MM.1S (cell line): ENCODE data around the gene MRPL41.
"Not testable (repeated sequence)": the region's sequence is repeated elsewhere in the genome, so short reads cannot be mapped to it uniquely, and the experiment has no call there.

Experiments used
- DNase-seq: peaks from one replicate; pipeline ENCODE4 v3.0.0-alpha.2; 2015
- H2AFZ ChIP-seq: fragments of 300-600 bp; sonication (generic); 2 replicates; pipeline ENCODE4 v1.6.0; 2016; ENCODE audit warnings: antibody characterized with exemption, low read length
- H3F3A ChIP-seq: fragments of 300-600 bp; sonication (generic); 2 replicates; pipeline ENCODE4 v1.6.1; 2016; ENCODE audit warnings: mild to moderate bottlenecking, antibody characterized with exemption, low read length, moderate library complexity, mixed read lengths; ENCODE audit not compliant: insufficient read depth
- H3K27ac ChIP-seq: fragments of 300-600 bp; sonication (generic); 2 replicates; pipeline ENCODE4 v1.5.1; 2016; ENCODE audit warnings: mild to moderate bottlenecking, low read length
- H3K27me3 ChIP-seq: fragments of 300-600 bp; sonication (generic); replicated peaks from 2 replicates; pipeline ENCODE4 v1.6.0; 2016; ENCODE audit warnings: low read length; ENCODE audit not compliant: insufficient read depth
- H3K36me3 ChIP-seq: fragments of 300-600 bp; sonication (generic); replicated peaks from 2 replicates; pipeline ENCODE4 v1.6.1; 2016; ENCODE audit warnings: mild to moderate bottlenecking, low read length, mixed read lengths; ENCODE audit not compliant: insufficient read depth
- H3K4me1 ChIP-seq: fragments of 300-600 bp; sonication (generic); 2 replicates; pipeline ENCODE4 v1.6.1; 2016; ENCODE audit warnings: low read length, mixed read lengths
- H3K4me2 ChIP-seq: fragments of 300-600 bp; sonication (generic); 2 replicates; pipeline ENCODE4 v1.6.0; 2016; ENCODE audit warnings: low read depth, low read length
- H3K4me3 ChIP-seq: fragments of 300-600 bp; sonication (generic); 2 replicates; pipeline ENCODE4 v1.5.1; 2016; ENCODE audit warnings: low read length, mixed read lengths
- H3K79me2 ChIP-seq: fragments of 300-600 bp; sonication (generic); 2 replicates; pipeline ENCODE4 v1.6.1; 2016; ENCODE audit warnings: mixed run types, low read length, mixed read lengths
- H3K9ac ChIP-seq: fragments of 300-600 bp; sonication (generic); 2 replicates; pipeline ENCODE4 v1.6.1; 2016; ENCODE audit warnings: low read length, mixed read lengths
- H3K9me2 ChIP-seq: fragments of 300-600 bp; sonication (generic); replicated peaks from 2 replicates; pipeline ENCODE4 v1.6.1; 2016; ENCODE audit warnings: mild to moderate bottlenecking, low read length, mixed read lengths; ENCODE audit not compliant: insufficient read depth
- H3K9me3 ChIP-seq: fragments of 300-600 bp; sonication (generic); replicated peaks from 2 replicates; pipeline ENCODE4 v1.6.1; 2016; ENCODE audit warnings: mild to moderate bottlenecking, low read length, mixed read lengths; ENCODE audit not compliant: insufficient read depth
- H4K20me1 ChIP-seq: fragments of 300-600 bp; sonication (generic); 2 replicates; pipeline ENCODE4 v1.6.1; 2016; ENCODE audit warnings: mild to moderate bottlenecking, low read length, moderate library complexity, mixed read lengths; ENCODE audit not compliant: insufficient read depth
- EZH2 ChIP-seq: fragments of 300-600 bp; sonication (generic); optimal IDR thresholded peaks from 2 replicates; pipeline ENCODE3; 2017; ENCODE audit warnings: low read depth, mild to moderate bottlenecking, antibody characterized with exemption, low read length, mixed read lengths
- EZH2phosphoT487 ChIP-seq: fragments of 300-600 bp; sonication (generic); IDR thresholded peaks from 2 replicates; pipeline ENCODE4 v1.6.1; 2018; ENCODE audit warnings: antibody characterized with exemption, low read length
- TF ChIP-seq, protein P1 (sequence below): fragments of 300-600 bp; sonication (generic); IDR thresholded peaks from 2 replicates; pipeline ENCODE4 v1.5.1; 2016; ENCODE audit warnings: antibody characterized with exemption, low read length, mixed read lengths

Gene MRPL41

DNA sequence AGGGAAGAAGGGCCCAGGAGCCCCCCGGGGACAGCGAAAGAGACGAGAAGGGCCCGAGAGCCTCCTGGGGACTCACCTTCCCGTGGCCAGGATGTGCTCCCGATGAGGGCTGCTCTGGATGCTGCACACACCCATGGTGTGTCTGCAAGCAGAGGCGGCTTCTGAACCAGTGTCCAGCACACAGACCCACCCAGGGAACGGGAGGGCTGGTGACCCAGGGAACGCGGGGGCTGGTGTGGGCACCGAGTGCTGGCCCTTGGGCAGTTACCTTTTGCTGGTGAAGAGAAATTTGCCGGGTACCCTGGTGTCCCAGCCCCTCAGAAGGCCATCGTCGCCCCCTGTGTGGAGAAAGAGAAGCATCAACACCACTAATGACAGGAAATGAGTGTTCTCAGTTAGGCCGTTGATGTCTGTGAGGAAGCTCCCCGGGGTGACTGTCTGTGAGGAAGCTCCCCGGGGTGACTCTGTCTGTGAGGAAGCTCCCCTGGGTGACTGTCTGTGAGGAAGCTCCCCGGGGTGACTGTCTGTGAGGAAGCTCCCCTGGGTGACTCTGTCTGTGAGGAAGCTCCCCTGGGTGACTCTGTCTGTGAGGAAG, 13.2 kb downstream of the MRPL41 start:
- no peak overlapping the region for H2AFZ ChIP-seq
- no peaks in the 10 kb centered on the region for H3K9me3 ChIP-seq
- H3F3A ChIP-seq: no peaks in the 10 kb centered on the region
- no peak for TF ChIP-seq EZH2phosphoT487
- TF ChIP-seq, protein P1, sequence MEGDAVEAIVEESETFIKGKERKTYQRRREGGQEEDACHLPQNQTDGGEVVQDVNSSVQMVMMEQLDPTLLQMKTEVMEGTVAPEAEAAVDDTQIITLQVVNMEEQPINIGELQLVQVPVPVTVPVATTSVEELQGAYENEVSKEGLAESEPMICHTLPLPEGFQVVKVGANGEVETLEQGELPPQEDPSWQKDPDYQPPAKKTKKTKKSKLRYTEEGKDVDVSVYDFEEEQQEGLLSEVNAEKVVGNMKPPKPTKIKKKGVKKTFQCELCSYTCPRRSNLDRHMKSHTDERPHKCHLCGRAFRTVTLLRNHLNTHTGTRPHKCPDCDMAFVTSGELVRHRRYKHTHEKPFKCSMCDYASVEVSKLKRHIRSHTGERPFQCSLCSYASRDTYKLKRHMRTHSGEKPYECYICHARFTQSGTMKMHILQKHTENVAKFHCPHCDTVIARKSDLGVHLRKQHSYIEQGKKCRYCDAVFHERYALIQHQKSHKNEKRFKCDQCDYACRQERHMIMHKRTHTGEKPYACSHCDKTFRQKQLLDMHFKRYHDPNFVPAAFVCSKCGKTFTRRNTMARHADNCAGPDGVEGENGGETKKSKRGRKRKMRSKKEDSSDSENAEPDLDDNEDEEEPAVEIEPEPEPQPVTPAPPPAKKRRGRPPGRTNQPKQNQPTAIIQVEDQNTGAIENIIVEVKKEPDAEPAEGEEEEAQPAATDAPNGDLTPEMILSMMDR: no peak
- no peak for TF ChIP-seq EZH2
- H3K36me3 ChIP-seq: no peaks in the 10 kb centered on the region; the same call in 1 of the 2 replicates
- no peak overlapping the region for H3K9ac ChIP-seq
- H3K4me2 ChIP-seq: no peak overlapping the region
- H3K9me2 ChIP-seq: no peaks in the 10 kb centered on the region
- H3K27me3 ChIP-seq: no peaks in the 10 kb centered on the region
- no peaks in the 10 kb centered on the region for H3K4me1 ChIP-seq
- H3K79me2 ChIP-seq: peaks cover 12% of the 10 kb centered on the region; the same call in 1 of the 2 replicates
- DNase-seq: no peak
- no peak overlapping the region for H3K27ac ChIP-seq
- H3K4me3 ChIP-seq: no peak overlapping the region
- H4K20me1 ChIP-seq: no peaks in the 10 kb centered on the region; the same call in 1 of the 2 replicates

DNA sequence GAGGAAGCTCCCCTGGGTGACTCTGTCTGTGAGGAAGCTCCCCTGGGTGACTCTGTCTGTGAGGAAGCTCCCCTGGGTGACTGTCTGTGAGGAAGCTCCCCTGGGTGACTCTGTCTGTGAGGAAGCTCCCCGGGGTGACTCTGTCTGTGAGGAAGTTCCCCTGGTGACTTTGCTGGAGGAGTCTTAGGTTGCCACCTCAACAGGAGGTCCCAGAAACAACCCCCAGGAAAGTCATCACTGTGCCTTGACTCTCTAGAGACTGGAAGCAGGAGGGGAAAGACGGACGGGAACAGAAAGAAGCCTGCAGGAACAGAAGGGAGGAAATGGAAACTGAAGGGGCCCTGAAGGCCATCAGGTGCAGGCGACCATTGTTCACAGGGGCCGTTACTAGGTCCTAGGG, 16.8 kb downstream of the MRPL41 start:
- not testable (repeated sequence) for H3K9me2 ChIP-seq, H4K20me1 ChIP-seq, H2AFZ ChIP-seq, H3K27me3 ChIP-seq, H3K36me3 ChIP-seq, H3F3A ChIP-seq, H3K9ac ChIP-seq, H3K4me3 ChIP-seq, H3K4me1 ChIP-seq, DNase-seq, H3K27ac ChIP-seq, H3K4me2 ChIP-seq, H3K9me3 ChIP-seq
- peaks cover 28% of the 10 kb centered on the region for H3K79me2 ChIP-seq

DNA sequence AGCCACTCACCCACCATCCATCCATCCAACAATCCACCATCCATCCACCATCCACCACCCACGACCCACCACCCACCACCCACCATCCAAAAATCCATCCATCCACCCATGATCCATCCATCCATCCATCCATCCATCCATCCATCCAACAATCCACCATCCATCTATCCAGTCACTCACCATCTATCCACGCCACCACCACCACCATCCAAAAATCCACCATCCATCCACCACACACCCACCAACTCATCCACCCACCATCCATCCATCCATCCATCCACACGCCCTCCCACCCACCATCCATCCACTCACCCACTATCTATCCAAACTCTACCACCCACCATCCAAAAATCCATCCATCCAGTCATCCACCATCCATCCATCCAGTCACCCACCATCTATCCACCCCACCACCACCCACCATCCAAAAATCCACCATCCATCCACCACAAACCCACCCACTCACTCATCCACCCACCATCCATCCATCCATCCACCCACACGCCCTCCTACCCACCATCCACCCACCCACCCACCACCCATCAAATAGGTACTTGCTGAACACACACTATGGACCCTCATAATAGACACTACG, 18.0 kb downstream of the MRPL41 start:
- Histone ChIP-seq H3K9me2 (no peaks in the 10 kb centered on the region), H3K36me3 (peaks cover 12% of the 10 kb centered on the region), H3K4me1 (peaks cover 6% of the 10 kb centered on the region), H3K4me3 (no peak overlapping the region), H3K79me2 (peaks cover 39% of the 10 kb centered on the region), H2AFZ (no peak overlapping the region), H3K27me3 (no peaks in the 10 kb centered on the region), H4K20me1 (no peaks in the 10 kb centered on the region), H3F3A (peaks cover under 1% of the 10 kb centered on the region; the same call in 1 of the 2 replicates), H3K4me2 (no peak overlapping the region), H3K9ac (no peak overlapping the region), H3K27ac (no peak overlapping the region), H3K9me3 (no peaks in the 10 kb centered on the region)
- no peak for DNase-seq
- TF ChIP-seq EZH2: no peak
- TF ChIP-seq EZH2phosphoT487: no peak
- TF ChIP-seq, protein P1: no peak

DNA sequence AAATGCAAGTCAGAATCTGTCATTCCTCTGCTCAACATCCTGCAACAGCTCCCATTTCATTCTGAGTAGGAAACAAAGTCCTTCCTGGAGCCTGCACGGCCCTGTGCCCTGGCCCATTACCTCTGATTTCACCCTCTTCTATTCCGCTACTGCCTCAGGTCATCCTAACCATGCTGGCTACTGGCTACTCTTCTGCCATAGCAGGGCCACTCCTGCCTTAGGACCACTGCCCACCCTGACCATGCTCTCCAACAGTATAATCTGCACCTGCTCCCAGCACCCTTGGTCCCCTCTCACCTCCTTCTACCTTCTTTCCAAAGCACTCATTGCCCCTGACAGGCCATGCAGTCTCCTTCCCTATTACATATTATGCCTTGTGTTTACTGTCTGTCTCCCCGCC, 18.9 kb downstream of the MRPL41 start:
- Histone ChIP-seq H3K4me3 (no peak overlapping the region), H3K4me1 (peaks cover 14% of the 10 kb centered on the region), H4K20me1 (no peaks in the 10 kb centered on the region), H3K27ac (no peak overlapping the region), H3K9me2 (no peaks in the 10 kb centered on the region), H3K79me2 (peaks cover 45% of the 10 kb centered on the region), H3K36me3 (peaks cover 12% of the 10 kb centered on the region), H2AFZ (no peak overlapping the region), H3K9me3 (no peaks in the 10 kb centered on the region), H3K9ac (no peak overlapping the region), H3K27me3 (no peaks in the 10 kb centered on the region), H3K4me2 (no peak overlapping the region), H3F3A (peaks cover 9% of the 10 kb centered on the region)
- no peak for DNase-seq
- TF ChIP-seq, protein P1: no peak
- TF ChIP-seq EZH2 (no peak), EZH2phosphoT487 (no peak)
